NT2/D1 (cell line): ENCODE data around the gene SNX9.

ENCODE experiments used
- DNase-seq: peaks from one replicate; pipeline ENCODE4 v3.0.0-alpha.2; 2011; ENCODE audit warnings: low read depth, low spot score
- H3K27me3 ChIP-seq: 2 replicates; pipeline ENCODE4 v1.6.0; 2011; ENCODE audit warnings: mild to moderate bottlenecking; ENCODE audit not compliant: insufficient read length, insufficient read depth
- H3K36me3 ChIP-seq: 2 replicates; pipeline ENCODE4 v1.6.1; 2011; ENCODE audit warnings: mild to moderate bottlenecking, low read length, mixed read lengths; ENCODE audit not compliant: insufficient read depth, insufficient read length
- H3K4me1 ChIP-seq: 2 replicates; pipeline ENCODE4 v1.5.1; 2011; ENCODE audit not compliant: insufficient read depth, insufficient read length
- H3K4me3 ChIP-seq: 2 replicates; pipeline ENCODE4 v1.5.1; 2011; ENCODE audit warnings: low read depth; ENCODE audit not compliant: insufficient read length
- H3K9ac ChIP-seq: 2 replicates; pipeline ENCODE4 v1.6.0; 2011; ENCODE audit warnings: low read depth; ENCODE audit not compliant: insufficient read length
- H3K9me3 ChIP-seq: 2 replicates; pipeline ENCODE4 v1.5.1; 2011; ENCODE audit warnings: mild to moderate bottlenecking, low read length; ENCODE audit not compliant: insufficient read depth
- SUZ12 ChIP-seq: IDR thresholded peaks from 2 replicates; pipeline ENCODE4 v1.6.1; 2011; ENCODE audit not compliant: insufficient read length, insufficient read depth; ENCODE audit errors: extremely low read depth
- YY1 ChIP-seq: IDR thresholded peaks from 2 replicates; pipeline ENCODE4 v1.6.1; 2011; ENCODE audit not compliant: insufficient read length, insufficient read depth
- ZNF274 ChIP-seq: IDR thresholded peaks from 2 replicates; pipeline ENCODE4 v1.6.1; 2011; ENCODE audit warnings: mild to moderate bottlenecking, low read depth, low read length

Gene SNX9

DNA sequence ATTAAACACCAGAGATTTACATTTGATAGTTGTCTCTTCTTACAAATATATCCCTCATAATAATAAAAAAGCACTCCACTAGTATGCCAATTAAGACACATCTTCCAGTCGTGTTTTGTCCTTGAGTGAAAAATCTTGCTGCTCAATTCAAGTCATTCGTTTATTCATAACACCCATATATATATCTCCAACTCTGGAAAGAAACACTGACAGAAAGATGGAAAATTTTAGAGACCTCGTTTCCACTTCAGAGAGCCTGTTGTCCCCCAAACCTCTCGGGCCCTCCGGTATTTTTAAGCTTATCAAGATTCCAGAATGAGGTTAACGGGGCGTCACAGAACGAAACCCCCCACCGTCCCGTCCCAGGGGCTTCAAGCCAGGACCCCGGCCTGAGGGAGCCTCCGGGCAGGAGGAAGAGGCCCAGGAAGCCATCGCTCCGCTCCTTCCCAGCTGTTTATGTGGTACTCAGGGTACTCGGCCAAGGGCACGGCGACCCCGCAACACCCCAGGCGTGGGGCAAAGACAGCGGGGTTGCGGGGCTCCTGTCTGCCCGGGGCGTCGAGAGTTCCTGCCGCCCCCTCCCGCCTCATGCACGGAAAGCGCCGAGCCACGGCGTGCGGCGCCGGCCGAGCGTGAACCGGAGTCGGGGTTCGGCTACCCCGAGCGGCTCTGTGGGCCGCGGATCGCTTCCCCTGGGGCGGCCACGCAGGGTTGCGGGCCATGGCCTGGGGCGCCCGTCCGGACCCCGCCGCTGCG is 623 bp upstream of the SNX9 start:
- H3K9me3 ChIP-seq, result no peaks in the 10 kb centered on the region
- H3K9ac ChIP-seq, result peak overlapping the region; percentile 85
- H3K27me3 ChIP-seq, result peaks cover 6% of the 10 kb centered on the region
- DNase-seq, result no peak
- H3K4me3 ChIP-seq, result peak overlapping the region; percentile 43
- H3K4me1 ChIP-seq, result no peaks in the 10 kb centered on the region
- TF ChIP-seq SUZ12 (no peak), YY1 (no peak), ZNF274 (no peak)
- no peaks in the 10 kb centered on the region for H3K36me3 ChIP-seq

- peak overlapping the region; percentile 69 for H3K4me3 ChIP-seq
Measured at GRCh38 chr6:157823528-157824370, 703 bp downstream of the SNX9 start.

GRCh38 chr6:157825243-157825904 is 2.3 kb downstream of the SNX9 start:
- TF ChIP-seq YY1, result no peak
- no peak for TF ChIP-seq ZNF274
- TF ChIP-seq SUZ12, result no peak
- Histone ChIP-seq H3K4me3 (no peak overlapping the region), H3K9ac (no peak overlapping the region), H3K4me1 (no peaks in the 10 kb centered on the region), H3K27me3 (peaks cover 6% of the 10 kb centered on the region), H3K9me3 (no peaks in the 10 kb centered on the region), H3K36me3 (no peaks in the 10 kb centered on the region)
- DNase-seq, result no peak

More at GRCh38 chr6:157823528-157824370, 703 bp downstream of the SNX9 start:
- H3K36me3 ChIP-seq, result no peaks in the 10 kb centered on the region
- H3K9ac ChIP-seq, result peak overlapping the region; percentile 89
- no peak for TF ChIP-seq ZNF274
- no peak for TF ChIP-seq YY1
- no peak for TF ChIP-seq SUZ12
- peaks cover 6% of the 10 kb centered on the region for H3K27me3 ChIP-seq
- H3K9me3 ChIP-seq, result no peaks in the 10 kb centered on the region
- H3K4me1 ChIP-seq, result no peaks in the 10 kb centered on the region
- no peak for DNase-seq

- no peak for DNase-seq
- no peak overlapping the region for H3K9ac ChIP-seq
- H3K9me3 ChIP-seq, result no peaks in the 10 kb centered on the region
- no peaks in the 10 kb centered on the region for H3K36me3 ChIP-seq
- TF ChIP-seq ZNF274, result no peak
- no peak for TF ChIP-seq SUZ12
- no peak for TF ChIP-seq YY1
- H3K4me1 ChIP-seq, result no peaks in the 10 kb centered on the region
- H3K4me3 ChIP-seq, result no peak overlapping the region
- no peaks in the 10 kb centered on the region for H3K27me3 ChIP-seq
Measured at GRCh38 chr6:157830354-157831017, 7.4 kb downstream of the SNX9 start.

- Histone ChIP-seq H3K4me3 (no peak overlapping the region), H3K4me1 (no peaks in the 10 kb centered on the region), H3K27me3 (no peaks in the 10 kb centered on the region), H3K9me3 (no peaks in the 10 kb centered on the region), H3K9ac (no peak overlapping the region), H3K36me3 (no peaks in the 10 kb centered on the region)
- TF ChIP-seq SUZ12, result no peak
- TF ChIP-seq ZNF274, result no peak
- no peak for TF ChIP-seq YY1
- DNase-seq, result no peak
Measured at GRCh38 chr6:157831018-157831369, 7.9 kb downstream of the SNX9 start.

- DNase-seq, result no peak
- no peak for TF ChIP-seq SUZ12
- TF ChIP-seq YY1, result no peak
- no peak for TF ChIP-seq ZNF274
- H3K9me3 ChIP-seq, result no peaks in the 10 kb centered on the region
- H3K4me1 ChIP-seq, result no peaks in the 10 kb centered on the region
- no peaks in the 10 kb centered on the region for H3K36me3 ChIP-seq
- H3K4me3 ChIP-seq, result no peak overlapping the region
- no peak overlapping the region for H3K9ac ChIP-seq
- no peaks in the 10 kb centered on the region for H3K27me3 ChIP-seq
Measured at GRCh38 chr6:157831424-157832249, 8.6 kb downstream of the SNX9 start.
